GM19468 (cell line): Measurements from ENCODE around the gene TRPM1.
A peak's percentile ranks its signal among the peaks of the same experiment; 100 is the strongest.

ENCODE experiments used
- ATAC-seq: cut with Tn5 transposase; IDR thresholded peaks from one replicate; pipeline ENCODE4 v1.9.1; 2021; ENCODE audit warnings: mild to moderate bottlenecking, moderate library complexity, moderate number of reproducible peaks; ENCODE audit not compliant: unreplicated experiment; ENCODE audit errors: extremely low read depth

The TRPM1 gene

GRCh38 chr15:31058236-31058962 is 43.1 kb downstream of the TRPM1 start:
- ATAC-seq: no peak

GRCh38 chr15:31051496-31052080 is 49.9 kb downstream of the TRPM1 start:
- no peak for ATAC-seq

- ATAC-seq: no peak
Observed at GRCh38 chr15:31050953-31051352, 50.6 kb downstream of the TRPM1 start.

DNA sequence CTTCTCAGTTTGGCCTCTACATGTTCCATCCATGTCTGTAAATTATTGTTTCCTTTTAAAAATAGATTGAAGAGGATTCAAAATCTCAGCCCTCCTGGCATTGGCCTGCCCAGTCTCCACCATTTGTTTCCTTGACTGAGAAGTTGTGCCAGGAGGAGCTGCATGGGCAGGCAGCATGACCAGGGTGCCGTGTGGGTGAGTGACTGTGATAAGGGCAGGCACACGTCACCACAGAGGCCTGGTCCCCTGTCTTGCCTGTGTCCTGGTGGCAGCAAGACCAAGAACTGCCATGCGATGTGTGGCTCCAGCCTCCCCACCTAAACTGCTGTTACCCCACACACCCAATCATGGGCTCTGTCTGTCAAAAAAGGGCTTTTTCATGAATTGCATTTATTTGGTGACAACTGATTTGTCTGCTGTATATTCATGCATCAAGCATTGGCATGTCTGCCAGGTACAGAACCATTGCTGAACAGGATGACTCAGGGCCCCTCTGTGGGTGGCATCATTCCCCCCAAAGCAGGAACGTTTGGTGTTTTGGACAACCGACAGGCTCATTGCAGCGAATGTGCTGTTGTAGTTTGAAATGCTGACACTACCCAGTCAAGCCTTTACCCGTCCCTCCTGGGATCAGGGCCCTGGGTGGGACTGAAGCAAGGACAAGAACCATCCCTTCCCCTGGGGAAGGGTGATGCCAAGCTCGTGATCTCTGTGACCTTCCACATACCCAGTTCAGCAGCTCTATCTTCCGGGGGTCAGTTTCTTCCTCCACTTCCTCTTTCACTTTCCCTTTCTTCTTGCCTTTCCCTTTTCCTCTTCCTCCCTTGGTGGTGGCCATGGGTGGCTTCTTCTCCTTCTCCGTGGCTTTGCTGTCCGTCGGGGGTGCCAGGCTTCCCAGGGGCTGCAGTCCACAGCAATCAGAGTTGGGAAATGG is 51.6 kb downstream of the TRPM1 start:
- ATAC-seq: no peak

GRCh38 chr15:31049111-31049510 is 52.4 kb downstream of the TRPM1 start:
- no peak for ATAC-seq

DNA sequence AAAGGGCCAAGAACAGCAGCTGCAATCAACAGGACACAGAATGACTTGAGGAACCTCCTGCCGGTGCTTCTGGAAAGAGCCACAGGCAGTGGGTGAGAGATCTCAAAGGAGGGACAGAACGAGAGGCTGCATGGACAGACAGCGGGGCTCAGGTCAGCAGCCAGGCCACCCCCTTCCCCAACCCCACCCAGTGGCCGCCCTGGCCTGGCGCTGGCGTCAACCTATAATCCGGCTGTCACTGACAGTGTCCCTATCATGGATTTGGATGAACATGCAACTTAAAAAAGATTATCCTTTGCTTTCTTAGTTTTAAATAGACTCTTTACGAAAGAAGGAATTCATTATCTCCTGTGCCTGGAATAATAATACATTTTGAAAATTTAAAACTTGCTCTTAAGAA is 54.1 kb downstream of the TRPM1 start:
- no peak for ATAC-seq

DNA sequence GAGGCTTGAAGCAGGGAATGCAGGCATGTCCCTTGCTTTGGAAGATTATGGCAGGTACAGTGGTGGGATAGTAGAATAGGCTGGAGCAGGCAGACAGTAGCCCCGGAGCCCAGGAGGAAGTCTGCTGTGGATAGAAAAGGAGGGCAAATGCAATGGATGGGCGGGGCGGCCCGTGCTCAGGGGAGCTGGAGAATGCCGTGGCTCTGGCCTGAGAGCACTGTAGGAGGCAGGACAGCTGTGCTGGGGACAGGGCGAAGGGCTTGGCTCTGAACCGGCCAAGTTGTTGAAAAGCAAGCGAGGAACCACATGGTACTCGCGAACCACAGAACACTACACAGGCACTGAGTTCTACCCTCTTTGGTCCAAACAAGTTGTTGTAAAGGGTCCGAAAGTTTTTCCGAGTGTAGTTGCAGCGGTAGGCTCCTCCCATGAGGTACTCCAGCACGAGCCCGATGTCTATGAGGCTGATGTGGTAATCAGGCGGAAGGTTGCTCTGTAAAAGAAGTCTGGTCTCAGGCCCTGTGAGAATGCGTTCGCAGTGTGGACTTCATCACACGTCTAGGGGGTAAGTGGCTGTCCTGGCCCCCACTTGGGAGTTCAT is 54.7 kb downstream of the TRPM1 start:
- no peak for ATAC-seq

DNA sequence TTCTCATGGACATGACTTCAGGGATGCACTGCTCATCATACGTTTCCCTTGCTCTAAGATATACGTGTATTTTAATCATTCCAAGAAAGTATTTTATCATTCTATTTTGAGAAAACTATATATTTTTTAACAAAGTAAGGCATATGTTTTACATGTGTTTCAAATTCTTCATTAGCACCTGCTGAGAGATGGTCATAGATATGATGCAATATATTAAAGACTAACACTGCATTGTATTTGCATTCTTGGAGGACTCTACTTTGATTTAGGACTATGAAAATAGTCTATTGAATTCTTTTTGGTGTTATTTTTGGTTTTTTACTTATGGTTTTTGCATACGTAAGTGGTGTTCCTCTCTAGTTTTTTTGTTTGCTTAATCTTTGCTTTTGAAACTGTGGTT is 55.9 kb downstream of the TRPM1 start:
- no peak for ATAC-seq

GRCh38 chr15:31042751-31043150 is 58.8 kb downstream of the TRPM1 start:
- ATAC-seq: no peak

DNA sequence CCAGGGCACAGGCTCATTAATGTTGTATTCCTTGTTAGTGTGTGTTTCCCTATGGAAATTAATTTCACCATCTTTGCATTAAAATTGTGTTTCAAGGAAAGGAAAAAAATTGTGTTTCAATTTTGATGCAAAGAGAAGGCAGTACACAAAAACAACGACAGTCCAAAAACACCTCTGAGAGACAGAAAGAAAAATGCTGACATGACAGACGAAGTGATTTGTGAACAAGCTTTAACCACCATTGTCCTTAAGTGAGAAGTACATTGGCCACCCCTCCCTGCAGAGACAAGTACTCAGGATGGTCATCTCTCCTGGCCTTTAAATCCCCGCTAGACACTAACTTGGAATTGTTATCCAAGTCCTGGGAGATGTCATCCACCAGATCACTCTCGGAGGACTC is 59.9 kb downstream of the TRPM1 start:
- no peak for ATAC-seq

GRCh38 chr15:31040611-31041010 is 60.9 kb downstream of the TRPM1 start:
- ATAC-seq: no peak

GRCh38 chr15:31039961-31040360 is 61.6 kb downstream of the TRPM1 start:
- no peak for ATAC-seq

GRCh38 chr15:31037731-31038477 is 63.6 kb downstream of the TRPM1 start:
- ATAC-seq: no peak

- no peak for ATAC-seq
Observed at GRCh38 chr15:31036783-31037182, 64.7 kb downstream of the TRPM1 start.

- no peak for ATAC-seq
Observed at GRCh38 chr15:31035610-31036009, 65.9 kb downstream of the TRPM1 start.

GRCh38 chr15:31034152-31034551 is 67.4 kb downstream of the TRPM1 start:
- ATAC-seq: no peak

DNA sequence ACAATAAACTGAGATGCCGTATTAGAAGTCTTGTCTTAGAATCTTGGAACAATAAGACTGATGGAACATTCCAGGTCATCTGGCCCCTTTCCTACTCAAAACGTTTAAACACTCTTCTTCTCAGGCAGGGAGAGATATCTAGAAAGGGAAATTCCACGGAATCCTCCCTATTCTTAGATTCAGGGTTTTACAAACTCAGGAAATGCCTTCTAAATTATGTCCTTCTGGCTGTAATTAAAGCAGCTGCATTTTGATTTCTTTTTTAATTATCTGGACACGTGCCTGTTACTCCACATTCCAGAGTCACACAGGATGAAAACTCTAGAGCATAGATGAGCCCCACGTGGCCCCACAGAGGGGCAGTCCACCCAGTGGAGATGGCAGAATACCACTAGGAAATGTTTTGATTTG is 68.6 kb downstream of the TRPM1 start:
- ATAC-seq: no peak

GRCh38 chr15:31031471-31032067 is 70.0 kb downstream of the TRPM1 start:
- ATAC-seq: peak; percentile 52

DNA sequence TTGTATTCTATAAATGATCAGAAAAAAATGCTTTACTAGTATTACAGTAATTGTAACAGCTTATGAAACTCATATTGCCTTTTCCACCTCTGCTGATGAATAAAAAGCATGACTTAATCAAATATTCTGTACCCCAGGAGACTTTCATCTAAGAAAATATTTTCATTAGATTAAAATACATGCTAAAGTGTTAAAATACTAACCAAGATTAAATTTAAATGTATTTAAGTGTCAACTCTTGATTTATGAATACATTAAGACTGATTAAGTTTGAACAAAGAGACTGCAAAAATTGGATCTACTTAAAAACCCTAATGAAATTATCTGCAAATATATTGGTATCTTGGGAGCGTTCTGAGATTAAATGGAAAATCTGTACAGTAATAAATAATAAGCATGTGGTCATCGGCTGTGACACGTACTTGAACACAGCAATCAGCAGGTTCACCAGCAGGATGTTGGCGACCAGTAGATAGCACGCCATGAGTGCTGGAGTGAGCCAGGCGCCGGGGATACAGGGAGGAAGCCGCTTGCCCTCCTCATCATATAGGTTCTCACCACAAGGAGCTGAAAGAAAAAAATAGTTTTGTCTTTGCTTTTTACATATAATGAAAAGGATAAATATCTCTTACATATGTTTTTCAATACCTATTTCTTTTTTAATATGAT is 73.5 kb downstream of the TRPM1 start:
- ATAC-seq: no peak
